Uterus (tissue), 2 donors: ENCODE measurements around the gene NBR1.
"Not testable (repeated sequence)": the region's sequence is repeated elsewhere in the genome, so short reads cannot be mapped to it uniquely, and the experiment has no call there.

Experiments
- POLR2A ChIP-seq, 2 donors: fragments of 450-650 bp; IDR thresholded peaks; one replicate each; pipeline ENCODE4 v1.6.1; 2016; ENCODE audit warnings: antibody characterized with exemption in 2 of 2, mild to moderate bottlenecking in 1 of 2, moderate library complexity in 1 of 2
- TF ChIP-seq, protein P1 (sequence below), 4 experiments: fragments of 200-600 bp in 2 of 4; fragments of 450-650 bp in 2 of 4; sonication (generic) in 2 of 4; IDR thresholded peaks; one replicate each; pipeline ENCODE4 v1.5.1; 2016 to 2019; ENCODE audit warnings: antibody characterized with exemption in 4 of 4, mild to moderate bottlenecking in 2 of 4, moderate library complexity in 1 of 4

DNA sequence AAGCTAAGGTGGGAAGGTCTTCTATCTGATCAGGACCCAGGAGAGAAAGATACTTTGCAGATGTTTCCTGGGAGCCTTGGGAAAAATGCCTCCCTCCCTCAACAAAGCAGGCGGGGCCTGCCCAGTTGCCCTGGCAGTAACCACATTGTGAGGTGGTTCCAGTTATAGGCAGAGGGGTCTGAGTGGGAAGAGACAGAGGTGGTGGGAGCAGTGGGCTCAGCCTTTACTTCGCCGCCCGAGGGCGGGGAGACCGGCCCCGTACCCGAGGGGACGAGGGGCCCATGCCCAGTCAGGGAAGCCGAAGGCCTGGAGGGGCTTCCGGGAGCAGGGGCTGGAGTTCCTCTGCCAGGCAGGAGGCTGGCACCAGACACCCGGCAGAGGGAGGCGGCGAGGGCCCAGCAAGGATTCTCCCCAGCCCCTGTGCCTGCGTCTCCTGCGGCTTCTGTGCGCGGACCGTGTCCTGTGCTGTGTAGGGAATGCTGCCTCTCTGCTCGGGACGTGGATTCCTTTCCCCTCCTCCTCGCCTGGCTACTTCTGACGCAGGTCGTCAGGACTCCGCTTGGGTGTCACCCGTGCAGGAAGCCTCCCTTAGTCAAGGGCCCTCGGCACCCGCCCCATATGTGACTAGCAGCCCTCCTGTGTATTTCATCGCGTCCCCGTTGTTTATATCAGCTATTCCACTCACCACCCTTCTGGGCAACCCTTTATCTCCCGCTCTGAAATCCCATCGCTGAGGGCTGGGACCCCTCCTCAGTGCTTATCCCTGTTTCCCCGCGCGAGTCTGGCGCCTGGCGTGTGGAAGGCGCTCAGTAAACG lies 60.4 kb downstream of the NBR1 start:
- TF ChIP-seq POLR2A (IDR thresholded peaks at IDR 0.05) = not testable (repeated sequence)
- TF ChIP-seq, protein P1, sequence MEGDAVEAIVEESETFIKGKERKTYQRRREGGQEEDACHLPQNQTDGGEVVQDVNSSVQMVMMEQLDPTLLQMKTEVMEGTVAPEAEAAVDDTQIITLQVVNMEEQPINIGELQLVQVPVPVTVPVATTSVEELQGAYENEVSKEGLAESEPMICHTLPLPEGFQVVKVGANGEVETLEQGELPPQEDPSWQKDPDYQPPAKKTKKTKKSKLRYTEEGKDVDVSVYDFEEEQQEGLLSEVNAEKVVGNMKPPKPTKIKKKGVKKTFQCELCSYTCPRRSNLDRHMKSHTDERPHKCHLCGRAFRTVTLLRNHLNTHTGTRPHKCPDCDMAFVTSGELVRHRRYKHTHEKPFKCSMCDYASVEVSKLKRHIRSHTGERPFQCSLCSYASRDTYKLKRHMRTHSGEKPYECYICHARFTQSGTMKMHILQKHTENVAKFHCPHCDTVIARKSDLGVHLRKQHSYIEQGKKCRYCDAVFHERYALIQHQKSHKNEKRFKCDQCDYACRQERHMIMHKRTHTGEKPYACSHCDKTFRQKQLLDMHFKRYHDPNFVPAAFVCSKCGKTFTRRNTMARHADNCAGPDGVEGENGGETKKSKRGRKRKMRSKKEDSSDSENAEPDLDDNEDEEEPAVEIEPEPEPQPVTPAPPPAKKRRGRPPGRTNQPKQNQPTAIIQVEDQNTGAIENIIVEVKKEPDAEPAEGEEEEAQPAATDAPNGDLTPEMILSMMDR (IDR thresholded peaks at IDR 0.05) = not testable (repeated sequence)
